Stimulated activated CD8-positive, alpha-beta memory T cell treated with anti-CD3 and anti-CD28 coated beads, Interleukin-4, amount 100 ng/mL, for 1 hour (primary cell): ENCODE results near the gene RFX4.

Source experiments
- DNase-seq, 2 donors: peaks; one replicate each; pipeline ENCODE4 v3.0.0-alpha.2; 2020; ENCODE audit warnings: low read depth in 2 of 2, low spot score in 1 of 2

The RFX4 gene

DNA sequence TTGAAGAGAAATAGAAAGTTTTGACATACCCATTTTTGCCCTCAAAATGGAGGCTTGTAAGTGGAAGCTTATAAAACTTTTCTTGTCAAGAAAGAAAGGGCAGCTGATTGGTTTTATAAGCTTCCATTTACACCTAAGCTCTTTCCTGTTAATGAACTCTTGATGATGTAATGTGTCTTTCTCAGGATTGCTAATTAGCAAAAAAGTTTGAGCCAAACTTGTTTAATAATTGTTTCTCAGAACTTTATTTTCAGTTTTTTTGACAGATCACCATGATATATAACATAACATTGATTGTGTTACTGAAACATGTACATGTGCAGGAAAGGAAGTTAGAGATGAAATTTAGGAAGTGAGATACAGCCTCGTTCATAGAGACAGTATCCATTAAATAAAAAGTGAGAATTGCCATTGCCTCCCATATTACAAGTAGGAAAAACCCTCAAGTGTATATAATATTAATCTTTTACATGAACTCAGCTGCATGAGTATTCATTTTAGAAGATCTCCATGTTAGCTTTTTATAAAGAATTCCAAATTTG is 218.4 kb downstream of the RFX4 start:
- DNase-seq, result no peak

DNA sequence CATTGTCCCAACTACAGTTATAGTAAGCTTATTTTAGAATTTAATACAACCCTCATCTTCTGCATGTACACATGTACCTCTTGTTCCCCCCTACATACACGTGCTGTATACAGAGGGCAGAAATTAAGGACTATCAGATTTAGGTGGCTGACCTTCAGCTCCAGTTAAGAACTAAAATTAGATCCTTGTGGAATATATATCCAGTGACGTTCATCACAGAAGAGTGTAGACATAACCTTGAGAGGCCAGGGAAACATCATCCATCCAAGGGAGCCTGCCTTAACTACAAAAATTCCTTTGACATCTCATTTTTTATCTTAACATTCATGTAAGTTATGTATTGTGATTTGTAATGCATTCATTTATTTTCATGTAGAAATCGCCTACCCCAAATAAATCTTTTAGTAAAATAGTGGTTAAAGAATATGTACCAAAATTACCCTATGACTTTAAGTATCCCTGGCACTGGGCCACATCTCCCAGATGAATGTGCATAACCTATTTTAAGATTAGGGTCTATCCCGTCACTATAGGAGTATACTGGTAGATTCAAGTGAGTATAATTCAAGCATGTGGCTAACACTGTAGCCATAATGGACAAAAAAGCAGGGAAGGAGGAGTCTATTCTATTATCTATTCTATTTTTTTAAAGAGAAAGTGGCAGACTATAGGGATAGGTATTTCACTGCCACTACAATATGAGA is 219.2 kb downstream of the RFX4 start:
- DNase-seq, result no peak

DNA sequence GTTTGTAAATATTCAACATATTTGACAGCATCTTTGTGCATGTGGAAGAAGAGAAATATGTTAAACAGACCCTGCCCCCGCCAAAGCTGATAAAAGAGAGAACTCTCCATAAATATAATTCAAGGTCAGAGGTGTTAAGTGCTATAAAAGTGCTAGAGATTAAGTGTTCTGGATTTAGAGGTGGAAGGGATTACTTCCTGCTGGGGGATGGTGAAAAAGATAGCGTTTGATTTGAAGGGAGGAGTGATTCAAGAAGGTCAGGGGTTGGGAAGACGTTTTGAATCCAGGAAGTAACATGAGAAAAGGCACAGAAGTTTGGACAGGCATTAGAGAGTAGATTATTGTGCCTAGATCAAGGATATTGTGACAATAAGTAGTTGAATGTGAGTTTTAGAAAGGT is 221.9 kb downstream of the RFX4 start:
- DNase-seq, result no peak
